A673 (cell line): ENCODE data around the gene ST6GALNAC6. TPM values are rescaled to one million over a fixed set of nuclear protein-coding genes. Genes with fewer than 3 reads are reported as not detected.
A peak's percentile ranks its signal among the peaks of the same experiment; 100 is the strongest.

Source experiments
- BruUV-seq: library from RNA; stranded (reverse); fragments of 400-500 nt; replicated peaks from 2 replicates; lab custom pipeline; 2021; lab: Mats Ljungman, UMichigan
- CTCF ChIA-PET: fragments of 300-600 bp; sonication (Branson Sonifier 250); formaldehyde crosslinking; loops from one replicate; lab custom pipeline; 2022; ENCODE audit warnings: antibody characterized with exemption; lab: Charles Lee
- POLR2A ChIA-PET: fragments of 300-600 bp; sonication (Branson Sonifier 250); formaldehyde crosslinking; loops from one replicate; lab custom pipeline; 2022; ENCODE audit warnings: antibody characterized with exemption; ENCODE audit not compliant: low non-redundant PET; lab: Charles Lee
- DNase-seq: peaks from one replicate; pipeline ENCODE4 v3.0.0-alpha.2; 2015; ENCODE audit warnings: low spot score
- H3K27ac ChIP-seq: fragments of 200-600 bp; sonication (generic); 2 replicates; pipeline ENCODE4 v1.5.1; 2016; ENCODE audit warnings: mixed run types, low read depth, mild to moderate bottlenecking, mixed read lengths, antibody characterized with exemption, low read length; ENCODE audit not compliant: poor library complexity, severe bottlenecking
- H3K27me3 ChIP-seq: fragments of 200-600 bp; sonication (generic); replicated peaks from 2 replicates; pipeline ENCODE4 v1.6.1; 2017; ENCODE audit warnings: mixed run types, low read depth, mild to moderate bottlenecking, mixed read lengths, antibody characterized with exemption, low read length; ENCODE audit not compliant: insufficient read depth, poor library complexity
- H3K36me3 ChIP-seq: fragments of 200-600 bp; sonication (generic); 2 replicates; pipeline ENCODE4 v1.6.1; 2016; ENCODE audit warnings: mixed run types, mild to moderate bottlenecking, mixed read lengths, antibody characterized with exemption, low read length; ENCODE audit not compliant: insufficient read depth, poor library complexity, severe bottlenecking
- H3K4me1 ChIP-seq: fragments of 200-600 bp; sonication (generic); 2 replicates; pipeline ENCODE4 v1.6.1; 2017; ENCODE audit warnings: mixed run types, mild to moderate bottlenecking, mixed read lengths, antibody characterized with exemption, low read length; ENCODE audit not compliant: insufficient read depth, poor library complexity, severe bottlenecking
- H3K4me3 ChIP-seq: fragments of 200-600 bp; sonication (generic); 2 replicates; pipeline ENCODE4 v1.5.1; 2016; ENCODE audit warnings: low read depth, mixed run types, mild to moderate bottlenecking, mixed read lengths, low read length; ENCODE audit not compliant: poor library complexity, severe bottlenecking
- H3K9me3 ChIP-seq: fragments of 200-600 bp; sonication (generic); 2 replicates; pipeline ENCODE4 v1.6.1; 2016; ENCODE audit warnings: mixed run types, low read depth, mild to moderate bottlenecking, mixed read lengths, antibody characterized with exemption, low read length; ENCODE audit not compliant: poor library complexity, severe bottlenecking
- EZH2 ChIP-seq: fragments of 200-600 bp; sonication (generic); IDR thresholded peaks from 2 replicates; pipeline ENCODE4 v1.6.1; 2017; ENCODE audit warnings: borderline replicate concordance, low read depth, mild to moderate bottlenecking, mixed read lengths, antibody characterized with exemption, low read length; ENCODE audit not compliant: poor library complexity, severe bottlenecking
- intact Hi-C: fragments of 100-400 bp; cut with micrococcal nuclease; formaldehyde crosslinking; loops from one replicate; pipeline ENCODE4 v1.10.0; 2022; ENCODE audit not compliant: unreplicated experiment
- total RNA-seq: library from RNA; stranded (reverse); gene quantifications from 2 replicates; pipeline ENCODE4 v1.2.3, GENCODE V29; 2021
- TF ChIP-seq, protein P1 (sequence below): fragments of 300-800, 200-600 bp; sonication (generic); conservative IDR thresholded peaks from 2 replicates; pipeline ENCODE4 v1.5.1; 2017; ENCODE audit warnings: low read depth, mild to moderate bottlenecking, antibody characterized with exemption, low read length, moderate library complexity, mixed read lengths

ST6GALNAC6 gene
- total RNA-seq, 1 experiment from 2014 or later = 34.7 TPM

DNA sequence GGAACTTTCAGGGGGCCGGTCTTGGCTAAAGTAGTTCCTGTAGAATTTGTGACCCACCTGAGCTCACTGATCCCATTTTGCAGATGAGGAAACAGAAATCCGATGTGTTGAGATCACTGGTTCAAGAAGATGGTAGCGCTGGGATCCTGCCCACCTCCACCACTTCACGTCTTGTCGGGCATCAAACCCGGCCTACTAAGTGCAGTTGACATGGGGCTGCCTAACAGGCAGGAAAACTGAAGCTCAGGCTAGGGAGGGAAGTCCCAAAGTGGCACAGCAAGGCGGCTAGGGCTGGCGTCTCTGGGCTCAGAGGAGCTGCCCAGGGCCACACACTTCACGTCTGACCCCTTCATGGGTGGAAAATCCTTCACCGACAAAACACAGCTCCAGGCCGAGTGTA lies 44.4 kb downstream of the ST6GALNAC6 start:
- Histone ChIP-seq H3K27me3 (no peaks in the 10 kb centered on the region), H3K4me3 (peak overlapping the region; percentile 77), H3K27ac (no peak overlapping the region), H3K36me3 (no peaks in the 10 kb centered on the region), H3K4me1 (peaks cover 13% of the 10 kb centered on the region), H3K9me3 (no peaks in the 10 kb centered on the region)
- intact Hi-C loops = no loop called here
- BruUV-seq = no TSS peak
- no peak for TF ChIP-seq EZH2
- TF ChIP-seq, protein P1, sequence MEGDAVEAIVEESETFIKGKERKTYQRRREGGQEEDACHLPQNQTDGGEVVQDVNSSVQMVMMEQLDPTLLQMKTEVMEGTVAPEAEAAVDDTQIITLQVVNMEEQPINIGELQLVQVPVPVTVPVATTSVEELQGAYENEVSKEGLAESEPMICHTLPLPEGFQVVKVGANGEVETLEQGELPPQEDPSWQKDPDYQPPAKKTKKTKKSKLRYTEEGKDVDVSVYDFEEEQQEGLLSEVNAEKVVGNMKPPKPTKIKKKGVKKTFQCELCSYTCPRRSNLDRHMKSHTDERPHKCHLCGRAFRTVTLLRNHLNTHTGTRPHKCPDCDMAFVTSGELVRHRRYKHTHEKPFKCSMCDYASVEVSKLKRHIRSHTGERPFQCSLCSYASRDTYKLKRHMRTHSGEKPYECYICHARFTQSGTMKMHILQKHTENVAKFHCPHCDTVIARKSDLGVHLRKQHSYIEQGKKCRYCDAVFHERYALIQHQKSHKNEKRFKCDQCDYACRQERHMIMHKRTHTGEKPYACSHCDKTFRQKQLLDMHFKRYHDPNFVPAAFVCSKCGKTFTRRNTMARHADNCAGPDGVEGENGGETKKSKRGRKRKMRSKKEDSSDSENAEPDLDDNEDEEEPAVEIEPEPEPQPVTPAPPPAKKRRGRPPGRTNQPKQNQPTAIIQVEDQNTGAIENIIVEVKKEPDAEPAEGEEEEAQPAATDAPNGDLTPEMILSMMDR = no peak
- CTCF ChIA-PET = interaction anchor here (0.7 to 2.6 kb wide), 2 partner anchors 14 to 52 kb away, joined by 3 to 7 read pairs; no protein-coding TSS in a partner anchor
- DNase-seq = no peak
- POLR2A ChIA-PET = no interaction called here

DNA sequence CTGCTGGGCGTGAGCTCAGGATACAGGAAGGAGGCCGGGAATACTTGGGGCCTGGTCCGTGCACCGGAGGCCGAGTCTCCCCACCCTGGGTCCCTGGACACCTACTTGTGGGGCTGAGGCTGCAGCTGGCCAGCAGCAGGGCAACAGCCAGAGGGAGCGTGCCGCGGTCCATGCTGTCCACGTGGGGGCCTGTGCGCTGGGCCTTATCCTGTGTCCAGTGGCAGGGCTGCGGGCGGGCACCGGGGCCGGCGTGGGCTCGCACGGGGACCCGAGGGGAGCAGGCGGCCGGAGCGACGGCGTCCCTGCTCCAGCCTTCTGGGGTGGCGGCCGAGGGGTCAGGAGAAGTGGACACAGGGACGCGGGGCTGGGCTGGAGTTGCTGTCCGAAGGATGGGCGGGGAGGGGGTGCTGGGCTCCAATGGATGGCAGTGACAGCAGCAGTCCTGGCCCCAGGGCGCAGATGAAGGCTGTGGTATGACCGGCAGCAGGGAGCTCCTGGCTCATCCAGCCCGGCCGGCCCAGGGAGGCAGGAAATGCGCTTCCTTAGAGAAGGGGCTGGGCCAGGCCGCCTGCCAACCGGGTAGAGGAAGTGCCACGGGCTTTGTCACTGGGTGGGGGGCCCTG lies 45.1 kb downstream of the ST6GALNAC6 start, which contains the start of gene ENG:
Gene ENG (minus strand): TSS at position 475 of the 623 bp plus-strand sequence. CDS start 303 bp downstream, at position 172.
- Histone ChIP-seq H3K4me3 (peak within 1 kb of the TSS; percentile 77), H3K9me3 (peaks cover 3% of the 10 kb centered on the region), H3K27ac (peak within 1 kb of the TSS; percentile 79), H3K36me3 (no peaks in the 10 kb centered on the region), H3K27me3 (no peaks in the 10 kb centered on the region), H3K4me1 (peaks cover 13% of the 10 kb centered on the region)
- CTCF ChIA-PET = interaction anchor here (2.6 kb wide), 1 partner anchor 15 kb away, joined by 7 read pairs; no protein-coding TSS in a partner anchor
- intact Hi-C loops = no loop called here
- POLR2A ChIA-PET = no interaction called here
- BruUV-seq = TSS peak; percentile 32
- TF ChIP-seq, protein P1 = 0 out of 2 replicates have a peak, but pooled peaks have one; percentile 14
- TF ChIP-seq EZH2 = no peak
- DNase-seq = peak; percentile 78

- Histone ChIP-seq H3K4me1 (peaks cover 13% of the 10 kb centered on the region), H3K27ac (peak overlapping the region; percentile 79), H3K27me3 (no peaks in the 10 kb centered on the region), H3K4me3 (peak overlapping the region; percentile 77), H3K36me3 (no peaks in the 10 kb centered on the region), H3K9me3 (peaks cover 7% of the 10 kb centered on the region)
- DNase-seq = peak; percentile 40
- BruUV-seq = no TSS peak
- CTCF ChIA-PET = interaction anchor here (2.6 kb wide), 1 partner anchor 16 kb away, joined by 7 read pairs; no protein-coding TSS in a partner anchor
- intact Hi-C loops = no loop called here
- POLR2A ChIA-PET = no interaction called here
- TF ChIP-seq, protein P1 = no peak
- TF ChIP-seq EZH2 = no peak
These were observed 45.9 kb downstream of the ST6GALNAC6 start for GRCh38 chr9:127853312-127854183.
